KG1 (cell line): ENCODE measurements around the gene TRIM9.

Experiments
- DNase-seq: peaks from one replicate; lab custom pipeline; 2025; lab: John Stamatoyannopoulos, UW

The TRIM9 gene

GRCh38 chr14:51094901-51095853 lies at the start of gene TRIM9:
TSS of gene TRIM9 (minus strand) at chr14:51095105. CDS start at chr14:51094939, 166 bp downstream.
- DNase-seq = peak; percentile 61

- DNase-seq = no peak
Measured at GRCh38 chr14:51140856-51141255, 46.0 kb upstream of the TRIM9 start.

GRCh38 chr14:51140338-51140737 lies 45.4 kb upstream of the TRIM9 start:
- no peak for DNase-seq

GRCh38 chr14:51139121-51139681 lies 44.3 kb upstream of the TRIM9 start:
- DNase-seq = no peak

GRCh38 chr14:51138404-51139103 lies 43.6 kb upstream of the TRIM9 start:
- DNase-seq = no peak

GRCh38 chr14:51131516-51131915 lies 36.6 kb upstream of the TRIM9 start:
- DNase-seq = no peak

GRCh38 chr14:51129130-51129529 lies 34.2 kb upstream of the TRIM9 start:
- no peak for DNase-seq

GRCh38 chr14:51124029-51124428 lies 29.1 kb upstream of the TRIM9 start:
- no peak for DNase-seq

GRCh38 chr14:51121096-51121495 lies 26.2 kb upstream of the TRIM9 start:
- DNase-seq = no peak

GRCh38 chr14:51119411-51120051 lies 24.6 kb upstream of the TRIM9 start:
- DNase-seq = no peak

GRCh38 chr14:51118993-51119392 lies 24.1 kb upstream of the TRIM9 start:
- no peak for DNase-seq

- DNase-seq = no peak
Measured at GRCh38 chr14:51117593-51117992, 22.7 kb upstream of the TRIM9 start.

- no peak for DNase-seq
Measured at GRCh38 chr14:51116682-51117081, 21.8 kb upstream of the TRIM9 start.

GRCh38 chr14:51109651-51110050 lies 14.7 kb upstream of the TRIM9 start:
- DNase-seq = no peak

- no peak for DNase-seq
Measured at GRCh38 chr14:51107801-51108200, 12.9 kb upstream of the TRIM9 start.

- DNase-seq = no peak
Measured at GRCh38 chr14:51104467-51104866, 9.6 kb upstream of the TRIM9 start.

GRCh38 chr14:51097287-51097686 lies 2.4 kb upstream of the TRIM9 start:
- DNase-seq = no peak

GRCh38 chr14:51096870-51097269 lies 2.0 kb upstream of the TRIM9 start:
- DNase-seq = no peak

GRCh38 chr14:51095854-51096823 lies 1.2 kb upstream of the TRIM9 start:
- DNase-seq = no peak

GRCh38 chr14:51094282-51094821 lies 553 bp downstream of the TRIM9 start:
- no peak for DNase-seq
